K562 (cell line): ENCODE measurements around the gene CFHR5. TPM values are rescaled to one million over a fixed set of nuclear protein-coding genes. Genes with fewer than 3 reads are reported as not detected.

ENCODE experiments used
- ATAC-seq: fragments of 200-7000 bp; cut with Tn5 transposase; 3 replicates; pipeline ENCODE4 v1.9.1; 2020; ENCODE audit warnings: moderate library complexity
- BruUV-seq: library from RNA; stranded (reverse); fragments of 400-500 nt; replicated peaks from 2 replicates; lab custom pipeline; 2021; lab: Mats Ljungman, UMichigan
- CTCF ChIA-PET: fragments of 300-600 bp; formaldehyde crosslinking; extraction: SDS; loops from one replicate; lab custom pipeline; 2021; ENCODE audit warnings: low intra/inter-chr PET ratio; lab: Yijun Ruan, JAX
- POLR2A ChIA-PET: fragments of 300-600, 350-650 bp; sonication (Branson Sonifier 250); formaldehyde crosslinking; extraction: SDS; loops from one replicate; lab custom pipeline; 2021; ENCODE audit warnings: antibody characterized with exemption, inconsistent platforms; lab: Yijun Ruan, JAX
- DNase-seq, 4 experiments: peaks; one replicate each; pipeline versions ENCODE4 v3.0.0 to v3.0.0-alpha.2; 2011 to 2018; ENCODE audit warnings: low spot score in 3 of 4, mixed read lengths in 3 of 4; ENCODE audit errors: extremely low read depth in 1 of 4
- FAIRE-seq: peaks from 2 replicates; lab custom pipeline; 2011; peaks lifted over from hg19 to GRCh38; lab: Jason Lieb, UNC
- H2AFZ ChIP-seq: 2 replicates; pipeline ENCODE4 v1.6.0; 2011; ENCODE audit warnings: low read depth, low read length, control low read depth, inconsistent platforms
- H3K27ac ChIP-seq: fragments of 200-600 bp; 3 replicates; pipeline ENCODE4 v1.8.0; 2011; ENCODE audit warnings: low read depth, mild to moderate bottlenecking, control low read depth, inconsistent platforms, low read length, moderate library complexity, mixed read lengths; ENCODE audit errors: extremely low read depth
- H3K27me3 ChIP-seq, 2 experiments: fragments of 300-600 bp in 1 of 2; 2 replicates in 1 of 2; 3 replicates in 1 of 2; pipeline versions ENCODE4 v1.6.0 to v1.8.0; 2011; ENCODE audit warnings: inconsistent platforms in 2 of 2, low read length in 2 of 2, mild to moderate bottlenecking in 1 of 2, mixed read lengths in 1 of 2, moderate library complexity in 1 of 2; ENCODE audit not compliant: control insufficient read depth in 2 of 2, insufficient read depth in 2 of 2
- H3K36me3 ChIP-seq: fragments of 300-600 bp; 3 replicates; pipeline ENCODE4 v1.8.0; 2011; ENCODE audit warnings: mild to moderate bottlenecking, low read length, inconsistent platforms; ENCODE audit not compliant: control insufficient read depth, insufficient read depth
- H3K4me1 ChIP-seq, 2 experiments: fragments of 200-600 bp in 1 of 2; replicated peaks in 1 of 2; 2 replicates in 1 of 2; 3 replicates in 1 of 2; pipeline versions ENCODE4 v1.5.1 to v1.8.0; 2011; ENCODE audit warnings: inconsistent platforms in 2 of 2, low read length in 2 of 2, mild to moderate bottlenecking in 1 of 2, mixed read lengths in 1 of 2, moderate library complexity in 1 of 2; ENCODE audit not compliant: control insufficient read depth in 2 of 2, insufficient read depth in 2 of 2
- H3K4me2 ChIP-seq: 2 replicates; pipeline ENCODE4 v1.6.1; 2011; ENCODE audit warnings: low read length, control low read depth, inconsistent platforms, mixed read lengths; ENCODE audit not compliant: insufficient read depth
- H3K4me3 ChIP-seq: fragments of 200-600 bp; sonication (generic), shearing (Covaris generic); 2 replicates; pipeline ENCODE4 v1.5.1; 2016; ENCODE audit warnings: control low read depth, inconsistent platforms
- H3K79me2 ChIP-seq: fragments of 200-600 bp; 3 replicates; pipeline ENCODE4 v1.8.0; 2011; ENCODE audit warnings: low read length, inconsistent platforms; ENCODE audit not compliant: control insufficient read depth, insufficient read depth
- H3K9ac ChIP-seq, 2 experiments: 2 replicates each; pipeline versions ENCODE4 v1.6.0 to v1.6.1; 2011; ENCODE audit warnings: low read depth in 2 of 2, low read length in 2 of 2, control low read depth in 1 of 2, inconsistent platforms in 1 of 2, mild to moderate bottlenecking in 1 of 2, mixed read lengths in 1 of 2; ENCODE audit not compliant: insufficient read depth in 1 of 2
- H3K9me1 ChIP-seq: one replicate; pipeline ENCODE4 v1.6.0; 2011; ENCODE audit warnings: inconsistent platforms, mild to moderate bottlenecking, low read length, moderate library complexity; ENCODE audit not compliant: control insufficient read depth, insufficient read depth
- H3K9me3 ChIP-seq: replicated peaks from 2 replicates; pipeline ENCODE4 v1.5.1; 2011; ENCODE audit warnings: low read depth, low read length, inconsistent platforms; ENCODE audit not compliant: control insufficient read depth, insufficient read depth
- H4K20me1 ChIP-seq: replicated peaks from 2 replicates; pipeline ENCODE4 v1.6.1; 2011; ENCODE audit warnings: low read length, inconsistent platforms, mixed read lengths; ENCODE audit not compliant: control insufficient read depth, insufficient read depth
- ATF1 ChIP-seq, 2 experiments: fragments of 450-650 bp in 1 of 2; IDR thresholded peaks; 2 replicates each; pipeline ENCODE4 v1.6.1; 2016; ENCODE audit warnings: missing compliant biosample characterization in 1 of 2, missing genetic modification characterization in 1 of 2
- CBFA2T3 ChIP-seq: fragments of 450-650 bp; IDR thresholded peaks from 2 replicates; pipeline ENCODE4 v1.6.1; 2017
- ELF4 ChIP-seq: fragments of 450-650 bp; formaldehyde crosslinking; IDR thresholded peaks from 2 replicates; pipeline ENCODE4 v1.4.0; 2022; ENCODE audit warnings: missing genetic modification characterization
- GTF2F1 ChIP-seq: IDR thresholded peaks from 2 replicates; pipeline ENCODE4 v1.6.1; 2011; ENCODE audit warnings: low read depth, low read length, improper control_type of control experiment
- HMG20B ChIP-seq: fragments of 250-450 bp; sonication (Bioruptor Pico); IDR thresholded peaks from 2 replicates; pipeline ENCODE4 v1.5.0; 2021; ENCODE audit warnings: mild to moderate bottlenecking
- KLF6 ChIP-seq: fragments of 250-450 bp; sonication (Bioruptor Pico); IDR thresholded peaks from 2 replicates; pipeline ENCODE4 v1.4.0; 2020; ENCODE audit warnings: mild to moderate bottlenecking, moderate library complexity, borderline replicate concordance
- NR4A1 ChIP-seq, 2 experiments: fragments of 250-450 bp in 1 of 2; fragments of 450-650 bp in 1 of 2; sonication (Bioruptor Pico) in 1 of 2; IDR thresholded peaks; 2 replicates each; pipeline versions ENCODE4 v1.4.0 to v1.6.1; 2016 to 2020; ENCODE audit warnings: mild to moderate bottlenecking in 2 of 2, missing compliant biosample characterization in 1 of 2, missing genetic modification characterization in 1 of 2, moderate library complexity in 1 of 2
- PBX2 ChIP-seq, 2 experiments: IDR thresholded peaks in 1 of 2; conservative IDR thresholded peaks in 1 of 2; 2 replicates each; pipeline ENCODE4 v1.6.1; 2016; ENCODE audit warnings: low read depth in 2 of 2, mild to moderate bottlenecking in 1 of 2, missing compliant biosample characterization in 1 of 2, missing genetic modification characterization in 1 of 2, moderate library complexity in 1 of 2
- PHB ChIP-seq: fragments of 250-450 bp; sonication (Bioruptor Pico); IDR thresholded peaks from 2 replicates; pipeline ENCODE4 v1.5.0; 2021
- RHOXF2B ChIP-seq: fragments of 250-450 bp; sonication (Bioruptor Pico); conservative IDR thresholded peaks from 2 replicates; pipeline ENCODE4 v1.5.1; 2021
- SRSF9 ChIP-seq: fragments of 200-400 bp; formaldehyde crosslinking; IDR thresholded peaks from 2 replicates; pipeline ENCODE4 v1.6.1; 2017; ENCODE audit warnings: low read depth, low read length, borderline replicate concordance
- TCF7L2 ChIP-seq: fragments of 150-350 bp; IDR thresholded peaks from 2 replicates; pipeline ENCODE4 v1.6.1; 2016; ENCODE audit warnings: low read depth, mild to moderate bottlenecking, low read length, moderate library complexity
- TRIM28 ChIP-seq: fragments of 450-650 bp; IDR thresholded peaks from 2 replicates; pipeline ENCODE4 v1.6.1; 2017
- ZBTB12 ChIP-seq: fragments of 250-450 bp; sonication (Bioruptor Pico); IDR thresholded peaks from 2 replicates; pipeline ENCODE4 v1.4.0; 2020
- ZNF197 ChIP-seq: fragments of 200-800 bp; sonication (Bioruptor generic); IDR thresholded peaks from 2 replicates; pipeline ENCODE4 v1.6.1; 2016; ENCODE audit warnings: low read depth, missing genetic modification characterization, missing compliant biosample characterization
- ZNF212 ChIP-seq: fragments of 450-650 bp; formaldehyde crosslinking; IDR thresholded peaks from 2 replicates; pipeline ENCODE4 v1.4.0; 2020; ENCODE audit warnings: mild to moderate bottlenecking
- ZNF75A ChIP-seq: fragments of 450-650 bp; formaldehyde crosslinking; IDR thresholded peaks from 2 replicates; pipeline ENCODE4 v1.4.0; 2020; ENCODE audit warnings: mild to moderate bottlenecking
- WGBS: fragments of 100-300 bp; shearing (Covaris generic); methylation state at CpG from one replicate; pipeline ENCODE4 v1.1.6; 2016; ENCODE audit warnings: low coverage, mixed read lengths; ENCODE audit not compliant: insufficient coverage; ENCODE audit errors: missing lambda C conversion rate; 5-methylcytosine and 5-hydroxymethylcytosine counted together
- in situ Hi-C: fragments of 300-500 bp; cut with MboI; formaldehyde crosslinking; loops from 4 replicates; pipeline ENCODE4 v1.15.0; 2018; ENCODE audit warnings: inconsistent platforms, mixed read lengths
- intact Hi-C: fragments of 100-400 bp; cut with micrococcal nuclease; formaldehyde crosslinking; loops from 2 replicates; pipeline ENCODE4 v1.14.2; 2022
- polyA plus RNA-seq, 8 experiments: library from polyadenylated mRNA; depleted of rRNA in 4 of 8; stranded (reverse) in 5 of 8; unstranded in 3 of 8; fragments of >200 nt; fragmentation: Nextera tagmentation in 2 of 8; fragmentation: Illumina TruSeq in 1 of 8; extraction: Ambion mirVana in 2 of 8; extraction: Trizol in 1 of 8; gene quantifications; 2 replicates each; pipeline versions ENCODE4 v1.2.1 to v1.2.3, GENCODE V29; 2011 to 2014; ENCODE audit warnings: inconsistent platforms in 1 of 8, missing spikeins in 1 of 8
- total RNA-seq, 7 experiments: library from RNA; depleted of rRNA in 6 of 7; stranded (reverse); fragments of >200 nt in 6 of 7; fragmentation: Illumina TruSeq in 2 of 7; extraction: Trizol in 2 of 7; gene quantifications; 2 replicates each; pipeline versions ENCODE4 v1.2.1 to v1.2.3, GENCODE V29; 2011 to 2021; ENCODE audit warnings: low replicate concordance in 1 of 7
- TF ChIP-seq, protein P1 (sequence below): fragments of 250-450 bp; sonication (Bioruptor Pico); IDR thresholded peaks from 2 replicates; pipeline ENCODE4 v1.5.0; 2021

The CFHR5 gene
- total and polyA plus RNA-seq, 9 of the 15 experiments (the other 6 are each of a cell fraction or from before 2014, with no cell fraction given), result not detected

DNA sequence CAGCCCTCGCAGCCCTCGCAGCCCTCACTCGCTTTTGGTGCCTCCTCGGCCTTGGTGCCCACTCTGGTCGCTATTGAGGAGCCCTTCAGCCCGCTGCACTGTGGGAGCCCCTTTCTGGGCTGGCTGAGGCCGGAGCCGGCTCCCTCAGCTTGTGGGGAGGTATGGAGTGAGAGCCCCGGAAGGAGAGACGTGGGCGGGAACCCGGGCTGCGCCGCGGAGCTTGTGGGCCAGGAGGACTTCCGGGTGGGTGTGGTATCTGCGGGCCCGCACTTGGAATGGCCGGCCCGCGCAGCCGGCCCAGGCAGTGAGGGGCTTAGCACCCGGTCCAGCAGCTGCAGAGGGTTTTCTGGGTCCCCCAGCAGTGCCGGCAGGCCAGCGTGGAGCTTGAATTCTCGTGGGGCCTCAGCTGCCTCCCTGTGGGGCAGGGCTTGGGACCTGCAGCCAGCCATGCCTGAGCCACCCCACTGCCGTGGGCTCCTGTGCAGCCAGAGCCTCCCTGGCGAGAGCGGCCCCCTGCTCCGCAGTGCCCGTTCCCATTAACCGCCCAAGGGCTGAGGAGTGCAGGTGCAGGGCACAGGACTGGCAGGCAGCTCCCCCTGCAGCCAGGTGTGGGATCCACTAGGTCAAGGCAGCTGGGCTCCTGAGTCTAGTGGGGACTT, 43.7 kb upstream of the CFHR5 start:
- peak overlapping the region; percentile 39 for H3K4me3 ChIP-seq
- ChIA-PET CTCF (no interaction called here), POLR2A (no interaction called here)
- in situ Hi-C loops, result no loop called here
- H3K27me3 ChIP-seq, result no peaks in the 10 kb centered on the region
- peaks cover 5% of the 10 kb centered on the region; the same call in 2 of the 3 replicates for H3K79me2 ChIP-seq
- intact Hi-C loops, result no loop called here
- H2AFZ ChIP-seq, result peak overlapping the region; percentile 98
- ATAC-seq, result peak; percentile 100
- peaks cover 0 to 8% of the 10 kb centered on the region in 2 experiments; a peak in 2 of 5 replicates for H3K4me1 ChIP-seq
- 5% methylated on average over 30 of the region's 32 CpGs for WGBS
- peak overlapping the region; percentile 62 for H3K27ac ChIP-seq
- BruUV-seq, result no TSS peak
- H3K36me3 ChIP-seq, result no peaks in the 10 kb centered on the region
- H4K20me1 ChIP-seq, result no peaks in the 10 kb centered on the region
- no peaks in the 10 kb centered on the region for H3K9me1 ChIP-seq
- H3K4me2 ChIP-seq, result peak overlapping the region; percentile 78
- H3K9ac ChIP-seq, result peak overlapping the region; percentile 63 to 90
- DNase-seq, result peak; percentile 64 to 85 (median 73)
- H3K9me3 ChIP-seq, result peaks cover 6% of the 10 kb centered on the region
- no peak for FAIRE-seq
- TF ChIP-seq RHOXF2B (CRISPR knock-in tag), result no peak
- no peak for TF ChIP-seq ZBTB12 (CRISPR knock-in tag)
- no peak for TF ChIP-seq CBFA2T3
- no peak for TF ChIP-seq ZNF197 (CRISPR knock-in tag)
- TF ChIP-seq SRSF9, result no peak
- no peak for TF ChIP-seq GTF2F1
- TF ChIP-seq TCF7L2, result no peak
- TF ChIP-seq KLF6 (CRISPR knock-in tag), result peak; percentile 46; the same call in 1 of the 2 replicates
- no peak for TF ChIP-seq ZNF212
- TF ChIP-seq NR4A1 (CRISPR knock-in tag; IDR thresholded peaks at IDR 0.05), result peak; percentile 46; the same call in 1 of the 2 replicates
- no peak for TF ChIP-seq NR4A1 (tag; IDR thresholded peaks at IDR 0.05)
- no peak for TF ChIP-seq HMG20B
- no peak for TF ChIP-seq ZNF75A (CRISPR knock-in tag)
- TF ChIP-seq, protein P1, sequence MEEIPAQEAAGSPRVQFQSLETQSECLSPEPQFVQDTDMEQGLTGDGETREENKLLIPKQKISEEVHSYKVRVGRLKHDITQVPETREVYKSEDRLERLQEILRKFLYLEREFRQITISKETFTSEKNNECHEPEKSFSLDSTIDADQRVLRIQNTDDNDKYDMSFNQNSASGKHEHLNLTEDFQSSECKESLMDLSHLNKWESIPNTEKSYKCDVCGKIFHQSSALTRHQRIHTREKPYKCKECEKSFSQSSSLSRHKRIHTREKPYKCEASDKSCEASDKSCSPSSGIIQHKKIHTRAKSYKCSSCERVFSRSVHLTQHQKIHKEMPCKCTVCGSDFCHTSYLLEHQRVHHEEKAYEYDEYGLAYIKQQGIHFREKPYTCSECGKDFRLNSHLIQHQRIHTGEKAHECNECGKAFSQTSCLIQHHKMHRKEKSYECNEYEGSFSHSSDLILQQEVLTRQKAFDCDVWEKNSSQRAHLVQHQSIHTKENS (CRISPR knock-in tag), result no peak
- no peak for TF ChIP-seq PBX2 (CRISPR knock-in tag; IDR thresholded peaks at IDR 0.05; ENCODE audit: low read depth)
- TF ChIP-seq PBX2 (tag; conservative IDR thresholded peaks at IDR 0.05; ENCODE audit: low read depth), result no peak
- TF ChIP-seq TRIM28, result no peak
- TF ChIP-seq ELF4, result 0 out of 2 replicates have a peak, but pooled peaks have one; percentile 35
- TF ChIP-seq PHB (CRISPR knock-in tag), result no peak
- no peak for TF ChIP-seq ATF1 (CRISPR knock-in tag; IDR thresholded peaks at IDR 0.05)
- peak; percentile 11; the same call in 1 of the 2 replicates for TF ChIP-seq ATF1 (tag; IDR thresholded peaks at IDR 0.05)
